Measurements from ENCODE around the gene PFN3.
"Not testable (repeated sequence)": the region's sequence is repeated elsewhere in the genome, so short reads cannot be mapped to it uniquely, and the experiment has no call there.

The PFN3 gene

DNA sequence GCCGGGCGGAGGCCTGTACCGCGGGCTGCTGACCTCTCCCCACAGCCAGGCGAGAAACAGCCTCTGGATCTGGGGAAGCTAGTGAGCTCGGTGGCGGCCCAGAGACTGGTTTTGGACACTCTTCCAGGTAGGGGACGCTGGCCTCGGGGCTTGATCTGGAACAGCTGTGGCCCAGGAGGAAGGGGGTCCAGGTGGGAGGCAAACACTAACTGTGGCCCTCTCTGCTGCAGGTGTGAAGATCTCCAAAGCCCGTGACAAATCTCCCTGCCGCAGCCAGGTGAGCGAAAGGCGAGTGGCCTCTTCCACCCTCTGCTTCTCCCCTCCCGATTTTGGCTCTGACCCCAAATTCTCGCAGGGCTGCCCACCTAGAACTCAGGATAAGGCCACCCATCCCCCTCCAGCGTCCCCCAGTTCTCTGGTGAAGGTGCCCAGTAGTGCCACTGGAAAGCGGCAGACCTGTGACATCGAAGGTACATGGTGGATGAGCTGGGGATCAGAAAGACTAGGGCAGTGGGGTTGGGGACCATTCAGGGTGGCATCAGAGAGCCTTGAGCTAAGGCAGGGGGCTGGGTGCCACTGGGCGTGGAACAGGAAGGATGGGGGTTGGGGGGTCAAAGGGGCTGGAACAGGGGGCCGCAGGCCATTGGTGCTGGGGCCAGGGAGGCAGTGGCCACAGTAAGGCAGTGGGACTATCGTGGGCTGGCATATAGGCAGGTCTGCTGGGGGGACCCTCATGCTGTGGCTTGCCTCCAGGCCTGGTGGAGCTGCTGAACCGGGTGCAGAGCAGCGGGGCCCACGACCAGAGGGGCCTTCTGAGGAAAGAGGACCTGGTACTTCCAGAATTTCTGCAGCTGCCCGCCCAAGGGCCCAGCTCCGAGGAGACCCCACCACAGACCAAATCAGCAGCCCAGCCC is 29.1 kb downstream of the PFN3 start:
- no peak for DNase-seq

DNA sequence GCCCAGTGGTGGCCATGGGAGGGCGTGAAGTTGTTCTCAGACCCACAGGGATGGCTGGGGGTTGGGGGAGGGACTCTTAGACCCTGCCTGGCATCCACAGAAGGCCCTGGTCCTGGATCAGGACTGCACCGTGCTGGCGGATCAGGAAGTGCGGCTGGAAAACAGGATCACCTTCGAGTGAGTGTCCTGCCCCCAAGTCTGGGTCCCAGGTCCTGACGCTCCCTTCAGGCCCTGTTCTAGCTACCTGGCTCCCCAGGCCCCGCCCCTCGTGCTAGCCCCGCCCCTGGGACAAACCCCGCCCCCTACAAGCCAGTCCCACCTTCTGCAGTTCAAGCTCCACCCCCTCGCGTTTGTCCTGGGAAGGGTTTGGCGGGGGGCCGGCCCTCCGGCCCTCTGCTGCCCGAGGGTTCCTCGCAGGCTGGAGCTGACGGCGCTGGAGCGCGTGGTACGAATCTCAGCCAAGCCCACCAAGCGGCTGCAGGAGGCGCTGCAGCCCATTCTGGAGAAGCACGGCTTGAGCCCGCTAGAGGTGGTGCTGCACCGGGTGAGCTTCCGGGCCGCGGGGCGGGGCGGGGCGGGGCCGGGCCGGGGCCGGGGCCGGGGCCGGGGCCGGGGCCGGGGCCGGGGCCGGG is 29.9 kb downstream of the PFN3 start:
- DNase-seq = no peak

DNA sequence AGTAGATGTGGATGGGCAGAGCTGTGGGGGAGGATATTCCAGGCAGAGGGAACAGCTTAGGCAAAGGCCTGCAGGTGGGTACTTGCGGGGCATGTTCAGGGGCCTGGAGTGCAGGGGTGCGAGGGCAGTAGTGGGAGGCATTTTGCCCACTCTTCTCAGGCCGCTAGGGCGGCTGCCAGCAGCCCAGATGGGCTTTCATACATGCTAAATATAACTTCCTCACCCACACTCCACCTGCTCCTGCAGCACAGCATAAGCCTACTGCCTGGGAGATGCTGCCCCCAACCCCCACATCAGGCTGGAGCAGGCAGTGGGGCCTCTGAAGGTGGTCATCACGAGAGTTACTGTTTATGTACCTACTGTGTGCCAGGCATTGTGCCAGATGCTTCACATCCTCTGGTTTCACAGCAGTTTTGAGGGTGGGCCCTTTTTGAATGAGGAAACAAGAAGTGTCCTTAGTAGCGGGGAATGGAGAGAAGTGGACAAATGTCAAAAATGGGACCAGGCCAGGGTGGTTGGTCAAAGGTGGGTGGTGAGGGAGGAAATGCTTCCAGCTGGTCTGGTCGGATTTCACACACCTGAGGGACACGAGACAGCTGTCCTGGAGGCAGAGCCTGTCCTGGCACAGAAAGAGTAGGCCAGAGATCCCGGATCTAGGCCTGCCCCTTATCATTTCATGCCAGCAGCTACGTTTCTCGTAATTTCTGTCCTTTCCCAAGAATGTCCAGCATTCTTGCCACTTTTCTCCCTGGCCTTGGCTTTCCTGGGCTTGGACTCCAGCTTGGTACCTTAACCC is 30.6 kb downstream of the PFN3 start:
- DNase-seq = peak; percentile 34

DNA sequence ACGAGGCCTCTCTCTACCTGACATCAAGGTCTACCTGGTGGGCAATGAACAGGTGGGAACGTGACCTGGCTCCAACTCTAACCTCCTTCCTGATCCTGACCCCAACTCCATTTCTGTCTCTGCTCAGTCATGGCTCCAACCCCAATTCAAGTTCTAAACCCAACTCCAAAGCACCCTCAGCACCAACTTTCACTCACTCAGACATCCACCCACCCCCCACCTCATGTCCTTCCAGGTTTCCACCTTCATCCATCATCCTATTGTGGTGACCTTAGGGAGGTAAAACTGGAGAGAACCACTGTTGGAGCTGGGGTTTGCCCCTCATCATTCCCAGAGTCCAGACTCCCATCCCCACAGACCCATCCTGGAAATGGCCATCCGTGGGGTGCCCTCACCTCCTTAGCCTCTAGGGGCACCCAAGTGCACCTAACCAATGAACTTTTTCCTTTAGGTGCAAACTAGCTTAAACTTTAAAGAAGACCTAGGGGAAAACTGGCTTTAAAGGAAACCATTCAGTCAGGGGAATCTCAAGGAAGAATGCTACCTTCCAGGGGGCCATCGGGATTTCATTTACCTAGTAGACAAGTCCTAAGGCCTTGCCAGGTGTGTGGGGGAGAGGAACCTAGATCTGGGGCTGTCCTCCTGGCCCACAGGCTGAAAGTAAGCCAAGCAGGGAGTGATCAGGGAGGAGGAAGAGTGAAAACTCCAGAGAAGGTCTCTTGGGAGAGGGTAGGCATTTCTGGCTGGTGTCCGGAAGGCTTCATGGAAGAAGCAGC is 31.4 kb downstream of the PFN3 start:
- no peak for DNase-seq

DNA sequence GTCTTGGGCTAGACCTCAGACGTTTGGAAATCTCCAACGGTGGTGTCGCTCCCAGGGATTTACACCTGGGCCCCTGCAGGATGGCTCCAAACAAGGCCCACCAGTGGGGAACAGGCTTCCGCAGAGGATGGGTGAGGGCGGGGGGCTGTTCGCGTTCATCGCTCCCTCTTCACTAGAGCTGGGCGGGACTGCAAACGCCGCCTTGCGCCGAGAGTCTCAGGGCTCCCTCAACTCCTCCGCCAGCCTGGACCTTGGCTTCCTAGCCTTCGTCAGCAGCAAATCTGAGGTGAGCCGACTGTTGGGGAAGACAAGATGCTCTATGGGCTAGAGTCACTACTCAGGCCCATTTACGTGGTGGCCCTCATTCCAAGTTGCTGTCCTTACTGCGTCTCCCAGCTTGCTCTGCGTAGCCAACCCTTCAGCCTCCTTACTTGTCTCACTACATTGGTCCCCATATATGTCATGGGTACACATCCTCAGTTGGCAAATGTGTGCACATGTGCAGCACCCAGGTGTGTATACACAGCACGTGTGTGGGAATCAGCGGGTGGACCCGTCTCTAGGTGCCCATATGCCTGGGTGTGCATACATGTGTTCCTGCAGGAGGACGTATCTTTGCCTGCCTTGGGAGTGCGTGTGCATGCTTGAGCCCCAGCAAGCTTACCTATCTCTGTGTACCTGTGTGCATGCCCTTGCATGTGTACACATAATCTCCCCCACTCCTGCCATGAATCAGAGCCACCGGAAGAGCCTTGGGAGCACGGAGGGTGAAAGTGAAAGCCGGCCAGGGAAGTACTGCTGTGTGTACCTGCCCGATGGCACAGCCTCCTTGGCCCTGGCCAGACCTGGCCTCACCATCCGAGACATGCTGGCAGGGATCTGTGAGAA is 32.2 kb downstream of the PFN3 start:
- no peak for DNase-seq

DNA sequence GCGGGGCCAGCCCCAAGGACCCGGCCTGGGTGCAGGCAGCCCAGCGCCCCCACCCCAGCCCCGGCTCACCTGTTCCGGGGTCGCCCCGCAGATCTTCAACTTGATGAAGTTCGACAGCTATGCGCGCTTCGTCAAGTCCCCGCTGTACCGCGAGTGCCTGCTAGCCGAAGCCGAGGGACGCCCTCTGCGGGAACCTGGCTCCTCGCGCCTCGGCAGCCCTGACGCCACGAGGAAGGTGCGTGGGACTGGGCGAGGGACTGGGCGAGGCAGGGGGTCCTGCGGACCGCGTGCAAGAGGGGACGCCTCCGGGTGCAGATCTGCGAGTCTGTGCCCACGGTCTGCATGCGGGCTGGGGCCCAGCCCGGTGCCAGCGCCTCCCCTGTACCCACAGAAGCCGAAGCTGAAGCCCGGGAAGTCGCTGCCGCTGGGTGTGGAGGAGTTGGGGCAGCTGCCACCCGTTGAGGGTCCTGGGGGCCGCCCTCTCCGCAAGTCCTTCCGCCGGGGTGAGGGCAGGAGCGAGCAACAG is 33.1 kb downstream of the PFN3 start:
- DNase-seq = no peak

DNA sequence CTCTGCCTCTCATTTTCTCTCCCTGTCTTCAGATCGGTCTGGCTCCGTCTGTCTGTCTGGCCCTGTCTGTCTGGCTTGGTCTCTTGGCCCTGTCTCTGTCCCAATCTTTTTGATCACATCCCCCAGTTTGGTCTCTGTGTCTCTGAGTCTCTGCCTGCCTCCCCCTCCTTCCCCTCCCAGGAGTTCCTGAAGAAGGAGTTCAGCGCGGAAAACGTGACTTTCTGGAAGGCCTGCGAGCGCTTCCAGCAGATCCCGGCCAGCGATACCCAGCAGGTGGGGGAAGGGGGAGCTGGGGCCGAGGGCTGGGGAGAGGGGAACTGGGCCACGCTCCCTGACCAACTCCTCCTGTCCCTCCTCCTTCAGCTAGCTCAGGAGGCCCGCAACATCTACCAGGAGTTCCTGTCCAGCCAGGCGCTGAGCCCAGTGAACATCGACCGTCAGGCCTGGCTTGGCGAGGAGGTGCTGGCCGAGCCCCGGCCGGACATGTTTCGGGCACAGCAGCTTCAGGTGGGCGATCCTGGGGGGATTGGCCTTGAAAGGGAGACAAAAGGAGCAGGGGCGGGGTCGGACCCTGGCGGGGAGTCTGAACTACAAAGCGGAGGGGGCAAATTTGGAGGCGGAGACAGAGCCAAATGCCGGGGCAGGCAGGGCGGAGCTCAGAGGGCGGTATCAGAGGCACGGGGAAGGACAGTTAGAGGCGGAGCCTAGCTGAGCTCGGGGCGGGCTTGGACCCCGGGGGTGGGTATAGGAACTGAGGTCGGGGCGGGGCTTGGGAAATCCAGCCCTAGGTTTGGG is 33.7 kb downstream of the PFN3 start:
- DNase-seq = no peak

DNA sequence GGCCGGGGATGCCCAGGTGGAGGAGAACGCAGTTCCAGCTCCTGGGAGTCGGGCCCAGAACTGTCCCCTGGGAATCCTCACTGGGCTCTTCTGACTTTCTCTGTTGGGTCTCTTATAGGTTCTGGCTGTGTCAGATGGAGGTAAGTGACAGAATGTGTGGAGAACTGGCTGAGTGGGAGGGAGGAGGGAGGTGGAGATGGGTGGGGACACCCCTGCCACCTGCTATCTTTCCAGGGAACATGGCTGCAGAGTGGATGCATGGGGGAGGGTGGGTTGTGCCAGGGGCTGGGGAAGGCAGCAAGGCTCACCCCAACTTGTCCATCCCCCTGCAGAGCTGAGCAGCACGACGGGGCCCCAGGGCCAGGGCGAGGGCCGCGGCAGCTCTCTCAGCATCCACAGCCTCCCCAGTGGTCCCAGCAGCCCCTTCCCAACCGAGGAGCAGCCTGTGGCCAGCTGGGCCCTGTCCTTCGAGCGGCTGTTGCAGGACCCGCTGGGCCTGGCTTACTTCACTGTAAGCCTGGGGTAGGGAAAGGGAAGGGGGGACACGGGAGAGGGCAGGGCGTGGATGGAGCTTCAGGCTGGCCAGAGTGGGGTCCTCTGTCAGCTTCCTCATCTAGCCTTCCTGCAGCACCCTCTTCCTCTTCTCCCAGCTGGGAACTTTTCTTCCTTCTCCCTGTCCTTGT is 34.5 kb downstream of the PFN3 start:
- DNase-seq = no peak

DNA sequence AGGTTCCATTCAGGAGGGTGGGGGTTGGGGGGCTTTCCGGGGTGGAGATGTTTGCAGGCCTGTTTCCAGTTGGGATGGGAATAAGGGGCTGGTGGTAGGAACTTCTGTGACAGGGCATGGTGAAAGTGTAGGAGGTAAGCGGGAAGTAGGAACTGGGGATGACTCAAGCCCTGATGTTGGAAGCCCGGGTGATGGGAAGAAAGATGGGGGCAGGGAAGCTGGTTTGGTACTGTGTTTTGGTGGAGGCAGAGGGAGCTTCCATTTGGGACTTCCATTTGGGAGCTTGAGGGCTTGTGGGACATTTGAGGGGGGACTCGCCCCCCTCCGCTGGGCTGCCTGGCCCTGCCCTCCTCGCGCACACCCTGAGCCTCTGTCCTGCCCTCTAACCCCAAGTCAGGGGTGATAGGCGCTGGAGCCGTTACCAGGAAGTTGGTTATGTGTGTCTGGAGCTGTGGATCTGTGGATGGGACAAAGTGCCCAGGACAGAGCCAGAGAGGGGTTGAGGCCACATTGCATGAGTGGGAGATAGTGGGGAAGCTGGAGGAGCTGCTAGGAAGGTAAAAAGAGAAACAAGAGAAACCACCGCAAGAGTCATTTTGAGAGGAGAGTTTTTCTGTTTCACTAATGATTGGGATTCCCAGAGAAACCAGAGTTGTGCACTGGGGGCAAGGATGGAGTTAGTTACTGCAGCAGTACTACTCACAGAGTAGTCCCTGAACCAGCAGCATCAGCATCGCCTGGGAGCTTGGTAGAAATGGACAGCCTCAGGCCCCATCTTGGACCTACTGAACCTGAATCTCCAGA is 36.1 kb downstream of the PFN3 start:
- no peak for DNase-seq

DNA sequence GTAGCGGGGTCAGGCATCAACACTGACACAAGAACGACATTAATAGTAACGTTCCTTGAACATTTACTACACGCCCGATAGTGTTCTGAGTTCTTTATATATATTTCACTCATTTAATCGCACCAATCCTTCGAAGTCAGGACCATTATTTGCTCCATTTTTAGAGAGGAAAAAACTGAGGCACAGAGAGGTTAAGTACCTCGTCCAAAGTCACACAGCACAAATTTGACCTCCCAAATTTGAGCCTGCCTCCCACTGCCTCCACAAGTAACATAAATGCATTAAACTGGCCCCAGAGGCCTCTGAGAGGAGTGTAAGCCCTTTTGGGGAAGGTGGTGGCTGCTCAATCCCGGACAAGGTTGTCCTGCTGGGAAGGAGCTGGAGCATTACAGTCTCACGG is 36.9 kb downstream of the PFN3 start:
- no peak for DNase-seq

DNA sequence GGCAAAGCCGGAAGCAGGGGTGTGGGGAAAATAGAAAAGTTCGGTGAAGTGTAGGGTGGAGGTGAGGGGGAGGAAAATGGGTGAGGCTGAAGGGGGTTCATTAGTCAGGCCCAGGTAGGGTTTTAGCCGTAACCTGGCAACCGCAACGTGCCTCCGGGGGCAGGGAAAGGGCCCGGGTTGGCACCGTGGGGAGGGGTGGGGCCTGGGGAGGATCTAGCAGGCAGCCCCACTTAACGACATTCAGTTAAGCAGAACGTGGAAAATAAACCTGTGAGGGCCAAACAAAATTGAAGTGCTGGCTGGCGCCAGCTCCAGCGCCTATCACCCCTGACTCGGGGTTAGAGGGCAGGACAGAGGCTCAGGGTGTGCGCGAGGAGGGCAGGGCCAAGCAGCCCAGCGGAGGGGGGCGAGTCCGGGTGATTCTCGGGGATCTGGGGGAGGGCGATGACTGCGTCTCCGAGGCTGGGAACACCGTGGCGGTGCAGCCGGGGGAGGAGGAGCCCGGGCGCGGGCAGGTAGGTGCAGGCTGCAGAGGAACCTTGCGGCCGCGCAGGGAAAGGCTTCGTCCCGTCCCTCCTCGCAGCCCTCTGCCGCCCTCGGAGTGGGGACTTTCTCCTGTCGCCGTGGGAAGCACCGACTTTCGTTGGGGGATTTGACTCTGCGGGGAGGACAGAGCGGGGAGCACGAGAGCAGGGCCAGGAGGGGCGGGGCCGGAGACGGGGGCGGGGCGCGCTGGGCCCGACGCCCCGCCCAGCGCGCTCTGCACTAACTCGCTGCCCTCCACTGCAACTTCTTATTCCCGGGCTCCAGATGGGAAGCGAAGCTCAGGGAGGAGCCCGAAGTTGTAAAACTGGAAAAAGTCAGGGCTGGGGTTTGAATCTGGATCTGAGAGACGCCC is 37.6 kb downstream of the PFN3 start:
- no peak for DNase-seq

DNA sequence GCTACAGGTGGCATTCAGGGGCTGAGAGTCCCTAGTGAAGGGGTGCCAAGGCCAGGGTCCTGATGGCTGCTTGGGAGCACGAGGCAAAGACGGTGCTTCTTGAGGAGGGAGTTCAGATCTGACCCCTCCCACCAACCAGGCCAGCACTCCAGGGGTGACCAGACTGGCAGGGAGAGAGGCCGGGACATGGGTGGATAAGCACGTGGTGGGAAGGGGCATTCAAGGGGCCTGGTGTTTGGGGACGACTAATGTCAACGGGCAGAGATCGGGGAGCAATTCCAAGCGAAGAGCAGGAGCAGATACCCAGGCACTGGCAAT is 38.2 kb downstream of the PFN3 start:
- no peak for DNase-seq

DNA sequence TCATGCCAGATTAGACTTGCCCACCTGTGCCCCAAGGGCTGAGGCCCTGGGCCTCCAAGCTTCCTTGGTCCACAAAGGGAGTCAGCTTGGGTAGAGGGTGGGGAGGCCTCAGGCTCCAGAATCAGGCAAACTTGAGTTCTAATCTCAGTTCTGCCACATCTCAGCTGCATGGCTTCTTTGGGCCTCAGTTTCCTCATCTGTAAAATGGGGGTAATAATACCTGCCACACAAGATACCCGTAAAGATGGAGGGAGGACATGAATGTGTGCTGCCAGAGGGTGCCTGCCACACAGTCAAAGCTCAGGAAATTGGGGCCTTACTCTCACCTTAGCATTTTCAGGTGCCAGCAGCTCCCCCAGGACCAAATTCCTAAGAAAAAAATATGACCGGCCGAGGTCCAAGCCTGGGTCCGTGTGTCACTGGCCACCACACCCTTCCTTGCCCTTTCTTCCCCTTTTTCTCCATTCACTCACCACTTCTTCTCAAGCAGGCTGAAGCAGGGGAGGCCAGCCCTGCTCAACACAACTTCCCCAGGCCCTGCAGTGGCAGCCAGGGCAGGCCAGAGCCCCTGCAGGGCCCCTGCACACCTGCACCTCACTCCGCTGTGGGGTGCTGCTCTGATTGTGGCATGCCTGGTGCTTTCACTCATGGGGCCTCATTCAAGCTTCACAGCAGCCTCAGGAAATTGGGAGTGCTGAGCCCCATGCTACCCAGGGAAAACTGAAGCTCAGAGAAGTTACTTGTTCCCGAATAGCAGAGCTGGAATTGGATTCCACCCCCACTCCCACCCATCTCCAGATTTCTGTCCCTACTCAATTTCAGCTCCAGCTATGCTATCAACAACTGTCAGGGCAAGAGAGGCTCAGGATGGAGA is 38.8 kb downstream of the PFN3 start:
- no peak for DNase-seq

DNA sequence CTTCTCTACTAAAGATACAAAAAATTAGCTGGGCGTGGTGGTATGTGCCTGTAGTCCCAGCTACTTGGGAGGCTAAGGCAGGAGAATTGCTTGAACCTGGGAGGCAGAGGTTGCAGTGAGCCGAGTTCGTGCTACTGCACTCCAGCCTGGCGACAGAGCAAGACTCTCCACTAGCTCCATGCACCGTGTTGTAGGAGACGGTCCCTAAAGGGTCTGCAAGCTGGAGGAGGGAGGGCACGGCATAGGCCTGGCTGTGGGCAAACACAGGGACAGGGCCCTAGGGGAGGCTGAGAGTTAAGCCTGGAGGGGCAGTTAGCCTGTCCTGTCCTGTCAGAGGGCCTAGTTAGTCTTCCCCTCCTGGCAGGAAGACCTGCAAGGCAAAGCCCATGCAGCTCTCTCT is 39.7 kb downstream of the PFN3 start:
- not testable (repeated sequence) for DNase-seq

DNA sequence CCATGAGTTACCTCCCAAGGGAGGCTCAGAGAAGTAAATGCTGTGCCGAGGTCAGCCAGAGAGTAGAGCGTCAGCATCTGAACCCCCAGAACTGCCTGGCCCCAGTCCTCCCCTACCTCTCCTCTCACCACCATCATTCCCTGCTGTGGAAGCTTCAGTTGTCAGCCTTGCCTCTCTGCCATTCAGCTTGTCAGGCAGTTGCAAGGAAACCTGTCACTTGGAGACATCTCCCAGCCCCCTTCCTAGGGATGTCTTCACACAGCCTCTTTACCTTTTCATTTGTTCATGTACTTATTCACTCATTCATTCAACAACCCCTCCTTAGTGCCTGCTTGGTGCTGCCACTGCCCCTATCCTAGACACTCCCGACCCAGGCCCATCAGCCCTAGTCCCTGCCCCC is 40.6 kb downstream of the PFN3 start:
- DNase-seq = no peak

DNA sequence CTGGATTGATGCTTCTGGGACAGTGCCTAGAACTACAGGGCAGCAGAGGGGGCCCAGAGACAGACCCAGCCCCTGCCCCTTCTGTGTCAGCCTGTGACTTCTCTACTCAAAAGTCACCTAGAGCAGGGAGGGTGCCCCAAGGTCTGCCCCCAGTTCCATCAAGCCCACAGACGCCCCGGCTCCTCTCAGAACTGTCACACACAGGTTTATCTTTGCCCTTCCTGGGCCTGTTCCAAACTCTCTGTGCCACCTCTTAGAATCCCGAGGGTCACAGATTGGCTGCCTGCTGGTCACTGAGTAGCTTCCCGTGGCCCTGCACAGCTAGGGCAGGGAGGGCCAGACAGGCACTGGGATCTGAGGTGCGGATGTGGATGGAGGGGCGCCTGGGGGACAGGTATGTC is 41.0 kb downstream of the PFN3 start:
- no peak for DNase-seq

DNA sequence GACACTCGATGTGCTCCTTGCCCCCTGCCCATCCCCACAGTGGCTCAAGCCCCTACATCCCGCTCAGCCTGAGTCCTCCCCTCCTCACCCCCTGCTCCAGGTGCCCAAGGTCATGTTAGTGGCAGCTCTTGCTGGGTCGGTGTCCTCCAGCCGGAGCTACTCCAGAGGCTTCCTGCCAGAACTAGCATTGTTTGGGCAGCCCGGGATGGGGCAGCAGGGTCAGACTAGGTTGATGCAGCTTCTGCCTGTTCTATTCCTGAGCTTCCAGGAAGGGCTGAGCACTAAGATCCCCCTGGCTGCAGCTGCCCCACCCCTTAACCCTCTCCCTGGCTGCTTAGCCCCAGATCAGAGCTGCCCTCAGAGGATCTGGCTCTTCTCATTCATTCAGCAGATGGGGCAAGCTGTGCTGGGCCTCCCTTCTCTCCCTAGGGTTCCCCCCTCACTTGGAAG is 42.1 kb downstream of the PFN3 start:
- no peak for DNase-seq

Measured in NCI-H1694 (cell line).